GM21390 (cell line): ENCODE data around the gene ZIC5.
A peak's percentile ranks its signal among the peaks of the same experiment; 100 is the strongest.

Experiments used
- ATAC-seq: cut with Tn5 transposase; IDR thresholded peaks from one replicate; pipeline ENCODE4 v1.9.1; 2021; ENCODE audit not compliant: unreplicated experiment

Gene ZIC5

GRCh38 chr13:99941086-99941485, 30.5 kb downstream of the ZIC5 start:
- no peak for ATAC-seq

- ATAC-seq: no peak
Measured at GRCh38 chr13:99938635-99939034, 32.9 kb downstream of the ZIC5 start.

- no peak for ATAC-seq
Measured at GRCh38 chr13:99935772-99936171, 35.8 kb downstream of the ZIC5 start.

- ATAC-seq: no peak
Measured at GRCh38 chr13:99932912-99933311, 38.7 kb downstream of the ZIC5 start.

GRCh38 chr13:99930925-99931324, 40.6 kb downstream of the ZIC5 start:
- no peak for ATAC-seq

GRCh38 chr13:99929866-99930265, 41.7 kb downstream of the ZIC5 start:
- no peak for ATAC-seq

- ATAC-seq: no peak
Measured at GRCh38 chr13:99926014-99926731, 45.4 kb downstream of the ZIC5 start.

- no peak for ATAC-seq
Measured at GRCh38 chr13:99923877-99924582, 47.5 kb downstream of the ZIC5 start.

- no peak for ATAC-seq
Measured at GRCh38 chr13:99922631-99923404, 48.7 kb downstream of the ZIC5 start.

GRCh38 chr13:99919132-99919531, 52.4 kb downstream of the ZIC5 start:
- ATAC-seq: no peak

- peak; percentile 88 for ATAC-seq
Measured at GRCh38 chr13:99916366-99917103, 55.0 kb downstream of the ZIC5 start.

- no peak for ATAC-seq
Measured at GRCh38 chr13:99913167-99913566, 58.4 kb downstream of the ZIC5 start.
